DMS153 treated with DMSO at 0.1 percent for 48 hours (cell line): ENCODE data around the gene ROCK1.
"Not testable (repeated sequence)": the region's sequence is repeated elsewhere in the genome, so short reads cannot be mapped to it uniquely, and the experiment has no call there.

Experiments used
- DNase-seq: peaks from one replicate; lab custom pipeline; 2025; ENCODE audit not compliant: unreplicated experiment; lab: John Stamatoyannopoulos, UW

The ROCK1 gene

GRCh38 chr18:21054252-21054821, 57.3 kb downstream of the ROCK1 start:
- no peak for DNase-seq

GRCh38 chr18:21053127-21053526, 58.5 kb downstream of the ROCK1 start:
- DNase-seq, result no peak

- no peak for DNase-seq
Observed at GRCh38 chr18:21052385-21052784, 59.2 kb downstream of the ROCK1 start.

- no peak for DNase-seq
Observed at GRCh38 chr18:21051620-21052019, 60.0 kb downstream of the ROCK1 start.

GRCh38 chr18:21049306-21049705, 62.3 kb downstream of the ROCK1 start:
- DNase-seq, result no peak

- no peak for DNase-seq
Observed at GRCh38 chr18:21047126-21047525, 64.5 kb downstream of the ROCK1 start.

GRCh38 chr18:21040466-21040865, 71.1 kb downstream of the ROCK1 start:
- no peak for DNase-seq

- DNase-seq, result no peak
Observed at GRCh38 chr18:21038201-21038600, 73.4 kb downstream of the ROCK1 start.

- DNase-seq, result no peak
Observed at GRCh38 chr18:21031845-21032244, 79.8 kb downstream of the ROCK1 start.

GRCh38 chr18:21018257-21018656, 93.4 kb downstream of the ROCK1 start:
- DNase-seq, result not testable (repeated sequence)

- no peak for DNase-seq
Observed at GRCh38 chr18:21012308-21012707, 99.3 kb downstream of the ROCK1 start.

GRCh38 chr18:21004726-21005125, 106.9 kb downstream of the ROCK1 start:
- DNase-seq, result no peak

GRCh38 chr18:21000667-21001066, 110.9 kb downstream of the ROCK1 start:
- DNase-seq, result no peak

- DNase-seq, result no peak
Observed at GRCh38 chr18:20997371-20997770, 114.2 kb downstream of the ROCK1 start.

- no peak for DNase-seq
Observed at GRCh38 chr18:20996418-20996817, 115.2 kb downstream of the ROCK1 start.

GRCh38 chr18:20988726-20989125, 122.9 kb downstream of the ROCK1 start:
- no peak for DNase-seq

- DNase-seq, result no peak
Observed at GRCh38 chr18:20975077-20975476, 136.5 kb downstream of the ROCK1 start.

- no peak for DNase-seq
Observed at GRCh38 chr18:20971886-20972267, 139.7 kb downstream of the ROCK1 start.

GRCh38 chr18:20966795-20967194, 144.8 kb downstream of the ROCK1 start:
- DNase-seq, result no peak

- no peak for DNase-seq
Observed at GRCh38 chr18:20963027-20963426, 148.6 kb downstream of the ROCK1 start.

GRCh38 chr18:20960735-20961134, 150.9 kb downstream of the ROCK1 start:
- DNase-seq, result no peak

- DNase-seq, result not testable (repeated sequence)
Observed at GRCh38 chr18:20950827-20951226, 160.8 kb downstream of the ROCK1 start.
